H1 (cell line): ENCODE data around the gene TSEN2.

Source experiments
- ASH2L ChIP-seq: fragments of 200-600, 300-600 bp; sonication (generic); IDR thresholded peaks from one replicate; pipeline ENCODE4 v1.7.1; 2017; ENCODE audit warnings: low read length
- EGR1 ChIP-seq: IDR thresholded peaks from 2 replicates; pipeline ENCODE4 v1.6.1; 2011; ENCODE audit warnings: low read depth, low read length, borderline replicate concordance
- EZH2 ChIP-seq: fragments of 200-600 bp; sonication (generic); IDR thresholded peaks from 2 replicates; pipeline ENCODE4 v1.7.1; 2012; ENCODE audit warnings: low read depth, mild to moderate bottlenecking, moderate library complexity, low read length, inconsistent platforms; ENCODE audit not compliant: severe bottlenecking
- FOSL1 ChIP-seq: IDR thresholded peaks from 2 replicates; pipeline ENCODE4 v1.6.1; 2011; ENCODE audit warnings: mild to moderate bottlenecking, low read depth, low read length, moderate library complexity; ENCODE audit not compliant: insufficient read depth
- JUND ChIP-seq: IDR thresholded peaks from 2 replicates; pipeline ENCODE4 v1.6.1; 2011; ENCODE audit warnings: mild to moderate bottlenecking, improper control_type of control experiment, low read length
- KDM4A ChIP-seq: IDR thresholded peaks from one replicate; pipeline ENCODE4 v1.7.1; 2012; ENCODE audit warnings: low read depth, mild to moderate bottlenecking, moderate library complexity, low read length, inconsistent platforms; ENCODE audit not compliant: severe bottlenecking
- RAD21 ChIP-seq, 2 experiments: IDR thresholded peaks in 1 of 2; conservative IDR thresholded peaks in 1 of 2; 2 replicates each; pipeline ENCODE4 v1.6.1; 2011; ENCODE audit warnings: low read depth in 2 of 2, low read length in 2 of 2, improper control_type of control experiment in 1 of 2, inconsistent platforms in 1 of 2, mild to moderate bottlenecking in 1 of 2, moderate library complexity in 1 of 2
- ZNF274 ChIP-seq: IDR thresholded peaks from 2 replicates; pipeline ENCODE4 v1.7.0; 2012; ENCODE audit warnings: low read length, borderline replicate concordance; ENCODE audit errors: extremely low read depth
- TF ChIP-seq, protein P1 (sequence below), 3 experiments: IDR thresholded peaks; 1 replicate in 2 of 3; 2 replicates in 1 of 3; pipeline versions ENCODE4 v1.5.1 to v1.6.1; 2011; ENCODE audit warnings: low read length in 3 of 3, mild to moderate bottlenecking in 3 of 3, inconsistent platforms in 2 of 3, low read depth in 1 of 3, moderate library complexity in 1 of 3; ENCODE audit not compliant: insufficient read depth in 1 of 3; ENCODE audit errors: control extremely low read depth in 1 of 3
- TF ChIP-seq, protein P2 (sequence below): IDR thresholded peaks from 2 replicates; pipeline ENCODE4 v1.6.1; 2011; ENCODE audit warnings: low read length, improper control_type of control experiment
- TF ChIP-seq, protein P3 (sequence below): IDR thresholded peaks from 2 replicates; pipeline ENCODE4 v1.6.1; 2012; ENCODE audit warnings: low read length, inconsistent platforms

DNA sequence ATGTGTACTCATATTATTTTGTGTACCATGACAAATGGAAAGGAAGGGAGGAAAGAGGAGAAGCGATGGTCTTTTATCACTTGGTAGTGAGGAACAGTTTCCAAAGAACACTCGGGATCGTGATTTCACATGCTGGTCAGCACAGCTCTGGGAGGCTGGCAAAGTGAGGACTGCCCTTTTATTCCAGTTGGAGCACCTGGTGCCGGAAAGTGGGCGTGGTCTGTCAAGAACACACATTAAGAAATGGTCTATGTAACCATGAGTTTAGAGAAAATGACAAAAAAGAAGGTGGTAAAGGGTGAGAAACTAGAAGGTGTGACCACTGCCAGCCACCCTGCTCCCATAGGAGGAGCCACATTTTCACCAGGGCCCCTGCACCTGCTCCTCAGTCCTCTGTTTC is 7.0 kb upstream of the TSEN2 start:
- TF ChIP-seq, protein P1, sequence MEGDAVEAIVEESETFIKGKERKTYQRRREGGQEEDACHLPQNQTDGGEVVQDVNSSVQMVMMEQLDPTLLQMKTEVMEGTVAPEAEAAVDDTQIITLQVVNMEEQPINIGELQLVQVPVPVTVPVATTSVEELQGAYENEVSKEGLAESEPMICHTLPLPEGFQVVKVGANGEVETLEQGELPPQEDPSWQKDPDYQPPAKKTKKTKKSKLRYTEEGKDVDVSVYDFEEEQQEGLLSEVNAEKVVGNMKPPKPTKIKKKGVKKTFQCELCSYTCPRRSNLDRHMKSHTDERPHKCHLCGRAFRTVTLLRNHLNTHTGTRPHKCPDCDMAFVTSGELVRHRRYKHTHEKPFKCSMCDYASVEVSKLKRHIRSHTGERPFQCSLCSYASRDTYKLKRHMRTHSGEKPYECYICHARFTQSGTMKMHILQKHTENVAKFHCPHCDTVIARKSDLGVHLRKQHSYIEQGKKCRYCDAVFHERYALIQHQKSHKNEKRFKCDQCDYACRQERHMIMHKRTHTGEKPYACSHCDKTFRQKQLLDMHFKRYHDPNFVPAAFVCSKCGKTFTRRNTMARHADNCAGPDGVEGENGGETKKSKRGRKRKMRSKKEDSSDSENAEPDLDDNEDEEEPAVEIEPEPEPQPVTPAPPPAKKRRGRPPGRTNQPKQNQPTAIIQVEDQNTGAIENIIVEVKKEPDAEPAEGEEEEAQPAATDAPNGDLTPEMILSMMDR (IDR thresholded peaks at IDR 0.05; ENCODE audit: control extremely low read depth in 1 of 3, insufficient read depth in 1 of 3, low read depth in 1 of 3, low read length in 3 of 3), result no peak
- TF ChIP-seq EGR1 (no peak), JUND (no peak), KDM4A (no peak), ZNF274 (no peak), RAD21 (IDR thresholded peaks at IDR 0.05 in 1 of 2, conservative IDR thresholded peaks at IDR 0.05 in 1 of 2; ENCODE audit: low read depth in 2 of 2, low read length in 2 of 2) (no peak), EZH2 (no peak), ASH2L (no peak), FOSL1 (no peak)
- TF ChIP-seq, protein P2, sequence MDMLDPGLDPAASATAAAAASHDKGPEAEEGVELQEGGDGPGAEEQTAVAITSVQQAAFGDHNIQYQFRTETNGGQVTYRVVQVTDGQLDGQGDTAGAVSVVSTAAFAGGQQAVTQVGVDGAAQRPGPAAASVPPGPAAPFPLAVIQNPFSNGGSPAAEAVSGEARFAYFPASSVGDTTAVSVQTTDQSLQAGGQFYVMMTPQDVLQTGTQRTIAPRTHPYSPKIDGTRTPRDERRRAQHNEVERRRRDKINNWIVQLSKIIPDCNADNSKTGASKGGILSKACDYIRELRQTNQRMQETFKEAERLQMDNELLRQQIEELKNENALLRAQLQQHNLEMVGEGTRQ, result no peak
- TF ChIP-seq, protein P3, sequence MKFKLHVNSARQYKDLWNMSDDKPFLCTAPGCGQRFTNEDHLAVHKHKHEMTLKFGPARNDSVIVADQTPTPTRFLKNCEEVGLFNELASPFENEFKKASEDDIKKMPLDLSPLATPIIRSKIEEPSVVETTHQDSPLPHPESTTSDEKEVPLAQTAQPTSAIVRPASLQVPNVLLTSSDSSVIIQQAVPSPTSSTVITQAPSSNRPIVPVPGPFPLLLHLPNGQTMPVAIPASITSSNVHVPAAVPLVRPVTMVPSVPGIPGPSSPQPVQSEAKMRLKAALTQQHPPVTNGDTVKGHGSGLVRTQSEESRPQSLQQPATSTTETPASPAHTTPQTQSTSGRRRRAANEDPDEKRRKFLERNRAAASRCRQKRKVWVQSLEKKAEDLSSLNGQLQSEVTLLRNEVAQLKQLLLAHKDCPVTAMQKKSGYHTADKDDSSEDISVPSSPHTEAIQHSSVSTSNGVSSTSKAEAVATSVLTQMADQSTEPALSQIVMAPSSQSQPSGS, result no peak
